Liver (tissue), 9 donors: ENCODE data around the gene IMPG1. TPM values are rescaled to one million over a fixed set of nuclear protein-coding genes. Genes with fewer than 3 reads are reported as not detected.

Source experiments
- DNase-seq: peaks from one replicate; pipeline ENCODE4 v3.0.0-alpha.2; 2017; ENCODE audit warnings: low spot score
- H3K27ac ChIP-seq, 2 donors: one replicate each; pipeline ENCODE4 v1.7.0; 2013; ENCODE audit warnings: inconsistent platforms in 2 of 2, low read length in 2 of 2, control low read depth in 1 of 2, low read depth in 1 of 2, mild to moderate bottlenecking in 1 of 2
- H3K27me3 ChIP-seq, 4 donors: one replicate each; pipeline versions ENCODE4 v1.6.1 to v1.7.0; 2013; ENCODE audit warnings: low read length in 3 of 4, inconsistent platforms in 1 of 4, mild to moderate bottlenecking in 1 of 4, moderate library complexity in 1 of 4; ENCODE audit not compliant: control insufficient read depth in 4 of 4, insufficient read depth in 4 of 4
- H3K36me3 ChIP-seq, 4 donors: one replicate each; pipeline versions ENCODE4 v1.6.1 to v1.7.0; 2013; ENCODE audit warnings: low read length in 3 of 4, mild to moderate bottlenecking in 3 of 4, low read depth in 1 of 4, moderate library complexity in 1 of 4; ENCODE audit not compliant: control insufficient read depth in 4 of 4, insufficient read depth in 3 of 4
- H3K4me1 ChIP-seq, 4 donors: one replicate each; pipeline versions ENCODE4 v1.6.1 to v1.7.0; 2013; ENCODE audit warnings: low read length in 3 of 4, mild to moderate bottlenecking in 3 of 4, moderate library complexity in 1 of 4; ENCODE audit not compliant: control insufficient read depth in 4 of 4, insufficient read depth in 4 of 4
- H3K4me3 ChIP-seq, 3 donors: one replicate each; pipeline versions ENCODE4 v1.6.1 to v1.7.0; 2013; ENCODE audit warnings: low read length in 3 of 3, control low read depth in 1 of 3, low read depth in 1 of 3, mild to moderate bottlenecking in 1 of 3
- H3K9ac ChIP-seq, 2 donors: one replicate each; pipeline ENCODE4 v1.7.0; 2013; ENCODE audit warnings: low read length in 2 of 2, mild to moderate bottlenecking in 2 of 2, moderate library complexity in 2 of 2, control low read depth in 1 of 2, low read depth in 1 of 2
- H3K9me3 ChIP-seq, 4 donors: one replicate each; pipeline versions ENCODE4 v1.6.1 to v1.7.0; 2013; ENCODE audit warnings: low read length in 3 of 4; ENCODE audit not compliant: control insufficient read depth in 4 of 4
- ATF3 ChIP-seq: IDR thresholded peaks from 2 replicates; pipeline ENCODE4 v1.6.1; 2016; ENCODE audit warnings: antibody characterized with exemption
- CTCF ChIP-seq: fragments of 150-350 bp; IDR thresholded peaks from 2 replicates; pipeline ENCODE4 v1.5.1; 2017; ENCODE audit warnings: improper control_type of control experiment, low read depth, low read length; ENCODE audit not compliant: missing input control
- EGR1 ChIP-seq, 2 donors: IDR thresholded peaks; 2 replicates each; pipeline ENCODE4 v1.6.1; 2016 to 2018; ENCODE audit warnings: antibody characterized with exemption in 2 of 2, low read depth in 2 of 2
- FOXA1 ChIP-seq: IDR thresholded peaks from 2 replicates; pipeline ENCODE4 v1.6.1; 2016; ENCODE audit warnings: antibody characterized with exemption
- FOXA2 ChIP-seq: IDR thresholded peaks from 2 replicates; pipeline ENCODE4 v1.6.1; 2016; ENCODE audit warnings: antibody characterized with exemption
- GABPA ChIP-seq, 2 donors: IDR thresholded peaks in 1 of 2; conservative IDR thresholded peaks in 1 of 2; 2 replicates each; pipeline ENCODE4 v1.6.1; 2016; ENCODE audit warnings: antibody characterized with exemption in 2 of 2, mild to moderate bottlenecking in 1 of 2, moderate library complexity in 1 of 2
- HNF4A ChIP-seq, 2 donors: conservative IDR thresholded peaks; 2 replicates each; pipeline ENCODE4 v1.6.1; 2016; ENCODE audit warnings: antibody characterized with exemption in 2 of 2, mild to moderate bottlenecking in 2 of 2
- HNF4G ChIP-seq: IDR thresholded peaks from 2 replicates; pipeline ENCODE4 v1.6.1; 2016; ENCODE audit warnings: antibody characterized with exemption
- JUND ChIP-seq, 2 donors: IDR thresholded peaks; 2 replicates each; pipeline ENCODE4 v1.6.1; 2016; ENCODE audit warnings: antibody characterized with exemption in 2 of 2
- MAX ChIP-seq: IDR thresholded peaks from 2 replicates; pipeline ENCODE4 v1.6.1; 2016; ENCODE audit warnings: antibody characterized with exemption
- NR2F2 ChIP-seq: IDR thresholded peaks from 2 replicates; pipeline ENCODE4 v1.6.1; 2016; ENCODE audit warnings: antibody characterized with exemption
- RAD21 ChIP-seq, 2 donors: IDR thresholded peaks; 2 replicates each; pipeline ENCODE4 v1.6.1; 2016; ENCODE audit warnings: antibody characterized with exemption in 2 of 2, mild to moderate bottlenecking in 2 of 2
- REST ChIP-seq: IDR thresholded peaks from 2 replicates; pipeline ENCODE4 v1.6.1; 2016; ENCODE audit warnings: antibody characterized with exemption, mild to moderate bottlenecking
- RXRA ChIP-seq, 2 donors: IDR thresholded peaks; 2 replicates each; pipeline ENCODE4 v1.6.1; 2017 to 2018; ENCODE audit warnings: antibody characterized with exemption in 2 of 2, mild to moderate bottlenecking in 1 of 2
- SP1 ChIP-seq: IDR thresholded peaks from 2 replicates; pipeline ENCODE4 v1.6.1; 2018; ENCODE audit warnings: antibody characterized with exemption, mild to moderate bottlenecking
- TAF1 ChIP-seq: conservative IDR thresholded peaks from 2 replicates; pipeline ENCODE4 v1.6.1; 2016; ENCODE audit warnings: antibody characterized with exemption, mild to moderate bottlenecking
- YY1 ChIP-seq: IDR thresholded peaks from 2 replicates; pipeline ENCODE4 v1.6.1; 2016; ENCODE audit warnings: antibody characterized with exemption, mild to moderate bottlenecking
- ZBTB33 ChIP-seq: IDR thresholded peaks from 2 replicates; pipeline ENCODE4 v1.6.1; 2016; ENCODE audit warnings: antibody characterized with exemption
- WGBS: extraction: QIAGEN DNeasy Blood & Tissue Kit; methylation state at CpG from one replicate; pipeline ENCODE4 v1.1.7; 2013; 5-methylcytosine and 5-hydroxymethylcytosine counted together
- polyA plus RNA-seq, 2 donors: library from polyadenylated mRNA; stranded (reverse) in 1 of 2; unstranded in 1 of 2; fragments of 200-250 nt in 1 of 2; fragments of >200 nt in 1 of 2; fragmentation: Nextera tagmentation in 1 of 2; extraction: Ambion mirVana in 1 of 2; gene quantifications; one replicate each; pipeline versions ENCODE4 v1.2.1 to v1.2.3, GENCODE V29; 2013 to 2015
- total RNA-seq, 2 donors: library from RNA; depleted of rRNA; stranded (reverse); fragments of >200 nt; gene quantifications; one replicate each; pipeline ENCODE4 v1.2.3, GENCODE V29; 2014
- donor health status: healthy.
- donor health status: healthy.
- donor health status: healthy.
- donor health status: healthy.
- donor health status: healthy.

IMPG1 gene
- total and polyA plus RNA-seq, 4 donors: not detected

- peaks cover 0 to 3% (median 0%) of the 10 kb centered on the region in 4 donors for H3K4me1 ChIP-seq
- no peaks in the 10 kb centered on the region for H3K27me3 ChIP-seq
- H3K9ac ChIP-seq: no peak overlapping the region
- no peak overlapping the region for H3K4me3 ChIP-seq
- DNase-seq: no peak
- H3K36me3 ChIP-seq: peaks cover 0 to 5% (median 2%) of the 10 kb centered on the region in 4 donors
- no peak for TF ChIP-seq JUND (IDR thresholded peaks at IDR 0.05)
- TF ChIP-seq RXRA (IDR thresholded peaks at IDR 0.05): no peak
- TF ChIP-seq HNF4G: no peak
- TF ChIP-seq EGR1 (IDR thresholded peaks at IDR 0.05; ENCODE audit: low read depth in 2 of 2): no peak
- TF ChIP-seq ATF3: no peak
- no peak for TF ChIP-seq NR2F2
- TF ChIP-seq FOXA2: no peak
- no peak for TF ChIP-seq RAD21 (IDR thresholded peaks at IDR 0.05)
- no peak for TF ChIP-seq SP1
- no peak for TF ChIP-seq FOXA1
- TF ChIP-seq CTCF: no peak
- TF ChIP-seq GABPA (IDR thresholded peaks at IDR 0.05 in 1 of 2, conservative IDR thresholded peaks at IDR 0.05 in 1 of 2): no peak
- TF ChIP-seq TAF1: no peak
- TF ChIP-seq MAX: no peak
- TF ChIP-seq YY1: no peak
- TF ChIP-seq ZBTB33: no peak
- TF ChIP-seq HNF4A (conservative IDR thresholded peaks at IDR 0.05): no peak
- TF ChIP-seq REST: no peak
- no peaks in the 10 kb centered on the region for H3K9me3 ChIP-seq
- H3K27ac ChIP-seq: no peak overlapping the region
- 95% methylated on average over 1 of the region's 1 CpG for WGBS
Observed at GRCh38 chr6:75880305-75880704, 192.2 kb downstream of the IMPG1 start.
